B cell (primary cell): ENCODE measurements around the gene LSM14A. TPM values are rescaled to one million over a fixed set of nuclear protein-coding genes. Genes with fewer than 3 reads are reported as not detected.

Experiments used
- ATAC-seq: fragments of 200-7000 bp; cut with Tn5 transposase; one replicate; pipeline ENCODE4 v1.10.0; 2021; ENCODE audit warnings: low read depth, mild to moderate bottlenecking, moderate number of reproducible peaks, moderate library complexity
- CTCF ChIA-PET: fragments of 350-600 bp; sonication (Branson Sonifier 250); formaldehyde crosslinking; loops from one replicate; lab custom pipeline; 2021; ENCODE audit warnings: antibody characterized with exemption, inconsistent platforms; lab: Charles Lee
- POLR2A ChIA-PET: fragments of 350-600 bp; sonication (Branson Sonifier 250); formaldehyde crosslinking; loops from one replicate; lab custom pipeline; 2021; ENCODE audit warnings: antibody characterized with exemption; lab: Charles Lee
- DNase-seq: peaks from one replicate; pipeline ENCODE4 v3.0.0; 2013
- H2AFZ ChIP-seq: 2 replicates; pipeline ENCODE4 v1.6.1; 2012; ENCODE audit warnings: mild to moderate bottlenecking, low read depth, low read length; ENCODE audit not compliant: insufficient read depth, poor library complexity, severe bottlenecking
- H3K27ac ChIP-seq, 2 donors: 1 replicate in 1 of 2; 2 replicates in 1 of 2; pipeline ENCODE4 v1.5.1; 2012 to 2013; ENCODE audit warnings: low read length in 2 of 2, mild to moderate bottlenecking in 2 of 2, moderate library complexity in 1 of 2
- H3K27me3 ChIP-seq, 4 experiments: fragments of 200-600 bp in 1 of 4; sonication (generic) in 1 of 4; replicated peaks in 1 of 4; 1 replicate in 2 of 4; 2 replicates in 2 of 4; pipeline versions ENCODE4 v1.6.1 to v1.7.0; 2013 to 2016; ENCODE audit warnings: low read length in 3 of 4, mild to moderate bottlenecking in 2 of 4, mixed read lengths in 1 of 4, moderate library complexity in 1 of 4; ENCODE audit not compliant: insufficient read depth in 4 of 4, control insufficient read depth in 3 of 4; ENCODE audit errors: control extremely low read depth in 1 of 4
- H3K36me3 ChIP-seq, 2 experiments: replicated peaks in 1 of 2; 1 replicate in 1 of 2; 2 replicates in 1 of 2; pipeline versions ENCODE4 v1.6.1 to v1.7.1; 2013; ENCODE audit warnings: low read length in 1 of 2; ENCODE audit not compliant: insufficient read depth in 2 of 2, control insufficient read depth in 1 of 2; ENCODE audit errors: control extremely low read depth in 1 of 2, extremely low read depth in 1 of 2
- H3K4me1 ChIP-seq, 2 donors: fragments of 200-600 bp in 1 of 2; sonication (generic) in 1 of 2; 1 replicate in 1 of 2; 2 replicates in 1 of 2; pipeline versions ENCODE4 v1.5.1 to v1.6.1; 2013 to 2017; ENCODE audit warnings: low read length in 2 of 2; ENCODE audit not compliant: control insufficient read depth in 2 of 2, insufficient read depth in 2 of 2
- H3K4me2 ChIP-seq: replicated peaks from 2 replicates; pipeline ENCODE3; 2012; ENCODE audit warnings: mild to moderate bottlenecking, low read depth, low read length; ENCODE audit not compliant: poor library complexity, severe bottlenecking
- H3K4me3 ChIP-seq, 5 experiments: fragments of 200-600 bp in 1 of 5; sonication (generic) in 1 of 5; 1 replicate in 3 of 5; 2 replicates in 2 of 5; pipeline versions ENCODE4 v1.5.1 to v1.7.0; 2011 to 2016; ENCODE audit warnings: low read length in 4 of 5, mild to moderate bottlenecking in 4 of 5, low read depth in 2 of 5, control low read depth in 1 of 5, moderate library complexity in 1 of 5; ENCODE audit not compliant: insufficient read depth in 1 of 5; ENCODE audit errors: control extremely low read depth in 1 of 5, extremely low read depth in 1 of 5
- H3K79me2 ChIP-seq: fragments of 200-600 bp; sonication (generic); one replicate; pipeline ENCODE4 v1.6.0; 2016; ENCODE audit warnings: low read length; ENCODE audit not compliant: control insufficient read depth, insufficient read depth
- H3K9ac ChIP-seq: fragments of 200-600 bp; sonication (generic); 2 replicates; pipeline ENCODE4 v1.6.1; 2017; ENCODE audit warnings: mild to moderate bottlenecking, low read length, moderate library complexity
- H3K9me3 ChIP-seq, 3 donors: one replicate each; pipeline versions ENCODE4 v1.6.1 to v1.7.1; 2013; ENCODE audit warnings: low read length in 2 of 3; ENCODE audit not compliant: control insufficient read depth in 2 of 3, insufficient read depth in 1 of 3; ENCODE audit errors: control extremely low read depth in 1 of 3
- H4K20me1 ChIP-seq: 2 replicates; pipeline ENCODE4 v1.6.0; 2012; ENCODE audit warnings: mild to moderate bottlenecking, low read length; ENCODE audit not compliant: insufficient read depth, control insufficient read depth, poor library complexity, severe bottlenecking
- H3K27ac Mint-ChIP-seq: one replicate; pipeline ENCODE4 v1.8.0; 2021; ENCODE audit warnings: mixed read lengths
- H3K27me3 Mint-ChIP-seq: one replicate; pipeline ENCODE4 v1.8.0; 2021; ENCODE audit warnings: mixed read lengths
- H3K4me1 Mint-ChIP-seq: one replicate; pipeline ENCODE4 v1.8.0; 2021; ENCODE audit warnings: mixed read lengths
- H3K4me3 Mint-ChIP-seq: one replicate; pipeline ENCODE4 v1.8.0; 2021; ENCODE audit warnings: mixed read lengths
- H3K9me3 Mint-ChIP-seq: one replicate; pipeline ENCODE4 v1.8.0; 2022; ENCODE audit warnings: mixed read lengths; ENCODE audit not compliant: insufficient read depth
- EZH2 ChIP-seq: IDR thresholded peaks from 2 replicates; pipeline ENCODE4 v1.6.1; 2012; ENCODE audit warnings: borderline replicate concordance, low read depth, mild to moderate bottlenecking, moderate library complexity, low read length; ENCODE audit not compliant: insufficient read depth, poor library complexity, severe bottlenecking
- WGBS: methylation state at CpG from one replicate; pipeline ENCODE4 v1.1.5; 2013; ENCODE audit warnings: missing lambda C conversion rate; ENCODE audit not compliant: insufficient coverage; 5-methylcytosine and 5-hydroxymethylcytosine counted together
- intact Hi-C: fragments of 100-400 bp; cut with micrococcal nuclease; formaldehyde crosslinking; loops from one replicate; pipeline ENCODE4 v1.10.0; 2022
- polyA plus RNA-seq: library from polyadenylated mRNA; depleted of rRNA; stranded (reverse); fragments of >200 nt; gene quantifications from 2 replicates; pipeline ENCODE4 v1.2.3, GENCODE V29; 2012
- total RNA-seq, 2 donors: library from RNA; stranded (reverse); fragments of 120-200 nt in 1 of 2; gene quantifications; 1 replicate in 1 of 2; 2 replicates in 1 of 2; pipeline versions ENCODE4 v1.2.3 to v1.2.4, GENCODE V29; 2013 to 2022
- TF ChIP-seq, protein P1 (sequence below): fragments of 200-600 bp; IDR thresholded peaks from one replicate; pipeline ENCODE4 v1.8.0; 2022; ENCODE audit warnings: antibody characterized with exemption, mild to moderate bottlenecking

LSM14A gene
- total and polyA plus RNA-seq, 2 donors (not counting 1 experiment from before 2014, with no cell fraction given): 90.7 to 163 TPM

DNA sequence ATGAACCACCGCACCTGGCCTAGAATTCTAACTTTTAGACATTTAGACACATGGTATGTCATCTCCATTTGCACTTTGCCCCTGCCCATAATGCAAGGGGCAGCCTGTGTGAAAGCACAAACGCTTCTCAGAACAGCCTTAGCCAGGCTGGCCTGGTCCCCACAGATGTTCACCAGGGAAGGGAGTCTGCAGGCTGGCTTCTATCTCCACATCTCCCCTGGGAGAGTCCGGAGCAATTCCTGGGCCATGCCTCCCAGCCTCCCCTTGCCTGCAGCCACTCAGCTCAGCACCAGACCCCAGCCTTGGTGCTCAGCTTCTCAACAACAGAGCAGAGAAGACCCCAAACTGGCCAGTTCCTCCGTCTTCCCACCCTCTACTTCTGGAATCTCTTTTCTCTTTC, 21.7 kb upstream of the LSM14A start:
- DNase-seq: no peak
- 88% methylated on average over 3 of the region's 4 CpGs for WGBS
- ChIA-PET CTCF (no interaction called here), POLR2A (no interaction called here)
- Mint-ChIP-seq H3K4me1 (no peaks in the 10 kb centered on the region), H3K27ac (no peak overlapping the region), H3K27me3 (peaks cover 7% of the 10 kb centered on the region), H3K9me3 (no peaks in the 10 kb centered on the region), H3K4me3 (no peak overlapping the region)
- no peak overlapping the region for H3K4me2 ChIP-seq
- intact Hi-C loops: no loop called here
- H2AFZ ChIP-seq: no peak overlapping the region
- peaks cover 0 to 2% of the 10 kb centered on the region in 2 donors for H3K4me1 ChIP-seq
- no peak overlapping the region for H3K4me3 ChIP-seq
- peaks cover 0 to 2% (median 0%) of the 10 kb centered on the region in 3 donors for H3K9me3 ChIP-seq
- no peaks in the 10 kb centered on the region for H3K79me2 ChIP-seq
- no peaks in the 10 kb centered on the region for H4K20me1 ChIP-seq
- no peaks in the 10 kb centered on the region for H3K27me3 ChIP-seq
- no peak overlapping the region for H3K9ac ChIP-seq
- no peak for ATAC-seq
- H3K27ac ChIP-seq: no peak overlapping the region
- TF ChIP-seq, protein P1, sequence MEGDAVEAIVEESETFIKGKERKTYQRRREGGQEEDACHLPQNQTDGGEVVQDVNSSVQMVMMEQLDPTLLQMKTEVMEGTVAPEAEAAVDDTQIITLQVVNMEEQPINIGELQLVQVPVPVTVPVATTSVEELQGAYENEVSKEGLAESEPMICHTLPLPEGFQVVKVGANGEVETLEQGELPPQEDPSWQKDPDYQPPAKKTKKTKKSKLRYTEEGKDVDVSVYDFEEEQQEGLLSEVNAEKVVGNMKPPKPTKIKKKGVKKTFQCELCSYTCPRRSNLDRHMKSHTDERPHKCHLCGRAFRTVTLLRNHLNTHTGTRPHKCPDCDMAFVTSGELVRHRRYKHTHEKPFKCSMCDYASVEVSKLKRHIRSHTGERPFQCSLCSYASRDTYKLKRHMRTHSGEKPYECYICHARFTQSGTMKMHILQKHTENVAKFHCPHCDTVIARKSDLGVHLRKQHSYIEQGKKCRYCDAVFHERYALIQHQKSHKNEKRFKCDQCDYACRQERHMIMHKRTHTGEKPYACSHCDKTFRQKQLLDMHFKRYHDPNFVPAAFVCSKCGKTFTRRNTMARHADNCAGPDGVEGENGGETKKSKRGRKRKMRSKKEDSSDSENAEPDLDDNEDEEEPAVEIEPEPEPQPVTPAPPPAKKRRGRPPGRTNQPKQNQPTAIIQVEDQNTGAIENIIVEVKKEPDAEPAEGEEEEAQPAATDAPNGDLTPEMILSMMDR: no peak
- TF ChIP-seq EZH2: no peak
- H3K36me3 ChIP-seq: no peaks in the 10 kb centered on the region

DNA sequence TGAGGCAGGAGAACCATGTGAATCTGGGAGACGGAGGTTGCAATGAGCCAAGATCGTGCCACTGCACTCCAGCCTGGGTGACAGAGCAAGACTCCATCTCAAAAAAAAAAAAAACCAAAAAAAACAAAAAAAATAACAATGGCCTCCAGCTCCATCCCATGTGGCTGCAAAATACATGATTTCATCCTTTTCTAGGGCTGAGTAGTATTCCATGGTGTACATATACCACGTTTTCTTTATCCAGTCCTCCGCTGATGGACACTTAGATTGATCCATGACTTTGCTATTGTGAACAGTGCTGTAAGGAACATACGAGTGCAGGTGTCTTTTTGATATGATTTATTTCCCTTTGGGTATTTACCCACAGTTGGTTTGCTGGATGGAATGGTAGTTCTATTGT, 20.9 kb upstream of the LSM14A start:
- no peaks in the 10 kb centered on the region for H3K4me1 Mint-ChIP-seq
- H3K27ac ChIP-seq: no peak overlapping the region
- no peaks in the 10 kb centered on the region for H3K36me3 ChIP-seq
- no peaks in the 10 kb centered on the region for H3K9me3 Mint-ChIP-seq
- POLR2A ChIA-PET: no interaction called here
- H3K4me3 Mint-ChIP-seq: no peak overlapping the region
- WGBS: 96% methylated on average over 4 of the region's 5 CpGs
- intact Hi-C loops: no loop called here
- no peak overlapping the region for H3K9ac ChIP-seq
- CTCF ChIA-PET: no interaction called here
- H3K79me2 ChIP-seq: no peaks in the 10 kb centered on the region
- no peak overlapping the region for H3K27ac Mint-ChIP-seq
- peaks cover 7% of the 10 kb centered on the region for H3K27me3 Mint-ChIP-seq
- ATAC-seq: no peak
- H3K4me3 ChIP-seq: no peak overlapping the region
- DNase-seq: no peak
- H4K20me1 ChIP-seq: no peaks in the 10 kb centered on the region
- no peak for TF ChIP-seq EZH2
- TF ChIP-seq, protein P1: no peak
- no peak overlapping the region for H3K4me2 ChIP-seq
- H3K9me3 ChIP-seq: peaks cover 0 to 2% (median 0%) of the 10 kb centered on the region in 3 donors
- no peaks in the 10 kb centered on the region for H3K27me3 ChIP-seq
- H3K4me1 ChIP-seq: no peaks in the 10 kb centered on the region
- H2AFZ ChIP-seq: no peak overlapping the region
